GM12801 (cell line): ENCODE measurements around the gene MFN2.

Source experiments
- TF ChIP-seq, protein P1 (sequence below): IDR thresholded peaks from one replicate; pipeline ENCODE4 v1.5.1; 2011; ENCODE audit warnings: control low read depth; ENCODE audit not compliant: insufficient read length; ENCODE audit errors: extremely low read depth

MFN2 gene

DNA sequence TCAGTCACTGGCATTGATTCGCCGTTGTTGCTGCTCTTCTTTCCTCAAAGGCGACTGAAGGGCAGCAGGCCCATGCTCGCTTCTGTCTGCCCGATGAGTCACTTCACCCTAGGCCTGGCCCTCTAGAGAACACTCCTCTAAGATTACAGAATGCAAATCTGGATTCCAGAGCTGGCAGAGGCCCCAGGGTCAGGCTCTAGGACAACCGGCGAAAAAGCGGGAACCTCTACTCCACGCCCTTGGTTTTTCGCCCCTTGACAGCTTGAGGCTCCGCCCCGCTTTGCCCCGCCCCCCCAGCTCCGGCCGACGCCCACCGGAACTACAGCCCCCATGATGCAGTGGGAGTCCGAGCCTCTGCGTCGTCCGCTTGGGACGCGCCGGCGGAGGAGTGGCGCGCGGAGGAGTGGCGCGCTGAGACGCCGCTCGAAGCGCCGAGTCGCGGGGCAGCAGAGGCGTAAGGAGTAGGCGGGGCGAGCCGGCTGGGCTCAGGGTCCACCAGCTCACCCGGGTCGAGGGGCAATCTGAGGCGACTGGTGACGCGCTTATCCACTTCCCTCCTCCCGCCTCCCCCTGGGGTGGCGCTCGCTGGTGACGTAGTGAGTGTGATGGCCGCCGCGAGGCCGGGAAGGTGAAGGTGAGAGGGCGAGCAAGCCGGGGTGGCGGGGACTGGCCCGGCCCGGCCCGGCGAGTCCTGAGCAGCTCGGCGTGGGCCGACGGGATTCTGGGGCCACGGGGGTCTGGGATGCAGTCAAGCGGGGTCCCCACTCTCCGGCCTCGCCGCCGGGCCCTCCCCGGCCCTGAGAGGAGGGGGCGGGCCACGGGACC lies at the start of gene MFN2:
MFN2 (plus strand) TSS at position 594 of the 825 bp plus-strand sequence. CDS start 8,725 bp downstream, outside the sequence.
- TF ChIP-seq, protein P1, sequence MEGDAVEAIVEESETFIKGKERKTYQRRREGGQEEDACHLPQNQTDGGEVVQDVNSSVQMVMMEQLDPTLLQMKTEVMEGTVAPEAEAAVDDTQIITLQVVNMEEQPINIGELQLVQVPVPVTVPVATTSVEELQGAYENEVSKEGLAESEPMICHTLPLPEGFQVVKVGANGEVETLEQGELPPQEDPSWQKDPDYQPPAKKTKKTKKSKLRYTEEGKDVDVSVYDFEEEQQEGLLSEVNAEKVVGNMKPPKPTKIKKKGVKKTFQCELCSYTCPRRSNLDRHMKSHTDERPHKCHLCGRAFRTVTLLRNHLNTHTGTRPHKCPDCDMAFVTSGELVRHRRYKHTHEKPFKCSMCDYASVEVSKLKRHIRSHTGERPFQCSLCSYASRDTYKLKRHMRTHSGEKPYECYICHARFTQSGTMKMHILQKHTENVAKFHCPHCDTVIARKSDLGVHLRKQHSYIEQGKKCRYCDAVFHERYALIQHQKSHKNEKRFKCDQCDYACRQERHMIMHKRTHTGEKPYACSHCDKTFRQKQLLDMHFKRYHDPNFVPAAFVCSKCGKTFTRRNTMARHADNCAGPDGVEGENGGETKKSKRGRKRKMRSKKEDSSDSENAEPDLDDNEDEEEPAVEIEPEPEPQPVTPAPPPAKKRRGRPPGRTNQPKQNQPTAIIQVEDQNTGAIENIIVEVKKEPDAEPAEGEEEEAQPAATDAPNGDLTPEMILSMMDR, result no peak

DNA sequence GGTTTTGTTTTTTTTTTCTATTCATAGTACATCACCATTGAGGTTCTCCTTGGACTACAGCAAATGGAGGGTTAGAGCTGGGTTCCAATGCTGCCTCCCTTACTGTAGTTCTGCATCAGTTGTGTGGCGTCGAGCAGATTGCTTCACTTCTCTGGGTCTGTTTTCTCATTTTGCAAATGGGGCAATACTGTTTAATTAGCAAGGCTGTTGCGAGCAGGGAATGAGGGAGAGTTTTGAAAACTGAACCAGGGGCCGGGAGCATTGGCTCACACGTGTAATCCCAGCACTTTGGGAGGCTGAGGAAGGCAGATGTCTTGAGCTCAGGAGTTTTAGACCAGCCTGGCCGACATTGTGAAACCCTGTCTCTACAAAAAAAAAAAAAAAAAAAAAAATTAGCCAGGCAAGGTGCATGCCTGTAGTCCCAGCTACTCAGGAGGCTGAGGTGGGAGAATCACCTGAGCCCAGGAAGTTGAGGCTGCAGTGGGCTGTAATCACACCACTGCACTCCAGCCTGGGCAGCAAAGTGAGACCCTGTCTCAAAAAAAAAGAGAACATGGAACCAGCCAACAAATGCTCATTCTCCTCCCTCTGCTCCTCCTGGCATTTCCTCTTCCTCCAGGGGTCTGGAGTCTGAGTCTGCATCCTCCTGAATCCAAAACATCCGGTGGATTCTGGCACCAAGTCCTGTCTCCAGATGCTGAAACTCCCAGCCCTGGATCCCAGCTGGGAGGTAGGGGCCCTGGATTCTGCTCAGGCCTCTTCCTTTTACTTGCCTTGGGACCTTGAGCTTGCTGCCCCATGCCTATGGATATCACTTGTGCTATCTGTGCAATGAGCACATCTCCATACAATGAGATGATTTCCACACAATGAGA lies 49.4 kb upstream of the MFN2 start:
- TF ChIP-seq, protein P1, result no peak

DNA sequence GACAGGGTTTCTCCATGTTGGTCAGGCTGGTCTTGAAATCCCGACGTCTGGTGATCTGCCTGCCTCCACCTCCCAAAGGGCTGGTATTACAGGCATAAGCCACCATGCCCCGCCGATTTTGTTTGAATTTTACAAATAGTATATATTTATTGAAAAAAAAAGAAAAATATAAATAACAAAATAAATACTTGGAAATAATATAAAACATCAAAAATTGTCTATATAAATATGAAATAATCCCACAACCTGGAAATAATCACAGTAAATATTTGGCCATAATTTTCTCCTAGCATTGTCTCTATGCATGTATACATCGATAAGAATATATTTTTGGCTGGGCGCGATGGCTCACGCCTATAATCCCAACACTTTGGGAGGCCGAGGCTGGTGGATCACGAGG lies 48.4 kb upstream of the MFN2 start:
- TF ChIP-seq, protein P1, result no peak

DNA sequence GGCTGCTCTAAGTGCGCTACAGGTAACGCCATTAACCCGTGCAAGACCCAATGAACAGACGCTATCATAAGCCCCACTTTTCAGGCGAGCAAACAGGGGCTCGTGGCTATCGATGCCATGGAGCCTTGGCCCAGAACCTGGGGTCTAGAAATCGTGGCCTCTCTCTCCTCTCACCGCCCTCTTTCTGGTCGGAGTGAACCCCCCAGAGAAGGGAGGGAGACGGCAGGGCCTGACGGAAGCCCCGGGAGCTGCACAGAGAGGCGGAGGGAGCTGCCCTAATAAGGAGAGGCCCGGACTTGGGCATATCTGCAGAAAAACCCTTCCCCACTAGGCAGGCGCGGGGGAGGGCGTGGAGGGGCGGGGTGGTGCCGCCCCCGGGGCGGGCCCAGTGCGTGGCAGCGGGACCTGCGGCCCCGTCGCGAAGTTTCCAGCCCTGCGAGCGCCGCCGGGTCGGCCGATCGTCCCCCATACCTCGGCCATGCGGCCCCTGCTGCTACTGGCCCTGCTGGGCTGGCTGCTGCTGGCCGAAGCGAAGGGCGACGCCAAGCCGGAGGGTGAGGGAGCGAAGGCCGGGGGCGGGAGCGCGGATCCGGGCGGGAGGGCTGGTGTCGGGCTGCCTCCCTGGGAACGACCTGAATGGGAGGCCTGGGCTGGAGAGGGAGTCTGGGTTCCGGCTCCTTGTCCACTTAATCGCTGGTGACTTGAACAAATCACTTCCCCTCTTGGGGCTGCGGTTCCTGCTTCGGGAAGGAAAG lies 45.8 kb upstream of the MFN2 start, which contains the start of gene PLOD1:
PLOD1 (plus strand) TSS at position 416 of the 755 bp plus-strand sequence; CDS start at position 479, 63 bp downstream.
- TF ChIP-seq, protein P1, result no peak

DNA sequence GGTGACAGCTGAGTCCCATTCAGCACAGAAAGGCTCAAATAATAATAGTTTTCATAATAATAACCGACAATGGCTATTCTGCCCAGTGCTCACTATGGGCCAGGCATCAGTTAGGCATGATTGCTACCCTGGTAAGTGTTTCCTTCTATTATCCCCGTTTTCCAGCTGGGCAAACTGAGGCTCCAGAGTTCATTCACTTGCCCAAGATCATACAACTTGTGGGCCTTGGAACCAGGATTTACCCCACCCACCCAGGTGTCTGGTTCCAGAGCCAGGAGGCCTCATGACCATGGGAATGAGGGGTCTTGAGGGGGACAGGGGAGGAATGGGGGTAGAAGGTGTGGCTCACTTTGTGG lies 45.2 kb upstream of the MFN2 start:
- TF ChIP-seq, protein P1, result no peak

DNA sequence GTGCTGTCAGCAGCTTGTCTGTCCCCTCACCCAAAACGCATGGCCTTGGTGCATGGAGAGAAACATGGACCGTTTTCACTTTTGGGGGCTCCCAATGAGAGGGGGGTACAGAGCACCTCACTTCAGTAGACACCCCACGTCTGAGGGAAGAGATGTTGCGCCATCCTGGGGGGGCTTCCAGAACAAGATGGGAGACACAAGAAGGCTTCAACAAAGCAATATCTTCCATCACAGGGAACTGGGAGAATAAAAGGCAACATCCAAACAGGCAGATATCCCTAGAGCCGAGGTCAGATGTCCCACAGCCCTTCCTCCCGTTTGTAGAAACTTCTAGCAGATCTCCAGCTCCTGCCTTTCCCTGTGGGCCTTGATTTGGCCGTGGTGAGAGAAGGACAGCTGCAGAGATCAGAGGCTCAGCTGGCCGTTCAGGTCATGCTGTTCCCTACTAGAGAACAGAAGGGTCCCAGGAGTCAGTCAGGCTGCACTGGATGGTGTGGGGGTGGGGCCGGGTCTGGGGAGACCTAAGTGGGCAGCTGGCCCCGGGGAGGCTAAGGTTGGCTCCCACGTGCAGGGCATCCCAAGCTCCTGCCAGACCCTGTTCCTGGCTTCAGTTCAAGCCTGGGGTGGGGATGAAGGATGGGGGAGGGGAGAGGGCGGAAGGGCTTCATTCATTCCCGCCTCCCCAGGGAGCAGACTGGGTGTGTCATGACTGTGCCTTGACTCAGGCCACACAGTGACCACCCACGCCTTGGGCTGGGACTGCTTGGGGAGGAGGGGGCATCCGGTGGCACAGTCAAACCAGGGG lies 41.3 kb upstream of the MFN2 start:
- TF ChIP-seq, protein P1, result no peak
